H1 (cell line): ENCODE measurements around the gene NSL1. TPM values are rescaled to one million over a fixed set of nuclear protein-coding genes. Genes with fewer than 3 reads are reported as not detected.

Source experiments
- CTCF ChIA-PET: fragments of 300-600 bp; sonication (Branson Sonifier 250); formaldehyde crosslinking; loops from one replicate; lab custom pipeline; 2021; ENCODE audit not compliant: partially characterized antibody; lab: Charles Lee
- POLR2A ChIA-PET: fragments of 300-600 bp; sonication (Branson Sonifier 250); formaldehyde crosslinking; loops from one replicate; lab custom pipeline; 2021; ENCODE audit warnings: inconsistent platforms; ENCODE audit not compliant: partially characterized antibody; lab: Charles Lee
- DNase-seq, 2 experiments: peaks; one replicate each; pipeline versions ENCODE4 v3.0.0 to v3.0.0-alpha.2; 2010 to 2022; ENCODE audit warnings: low spot score in 2 of 2, low read depth in 1 of 2, mixed read lengths in 1 of 2
- FAIRE-seq: peaks from 2 replicates; lab custom pipeline; 2011; peaks lifted over from hg19 to GRCh38; lab: Jason Lieb, UNC
- H2AFZ ChIP-seq: 2 replicates; pipeline ENCODE4 v1.8.1; 2012; ENCODE audit warnings: low read length, inconsistent platforms
- H2AK5ac ChIP-seq: 2 replicates; pipeline ENCODE4 v1.6.1; 2013; ENCODE audit warnings: low read depth, low read length
- H2BK120ac ChIP-seq: replicated peaks from 2 replicates; pipeline ENCODE3; 2013; ENCODE audit warnings: low read depth, low read length, inconsistent platforms
- H2BK12ac ChIP-seq: 2 replicates; pipeline ENCODE4 v1.6.1; 2013; ENCODE audit warnings: low read depth, low read length
- H2BK15ac ChIP-seq: 2 replicates; pipeline ENCODE4 v1.6.1; 2013; ENCODE audit warnings: low read length
- H2BK20ac ChIP-seq: 2 replicates; pipeline ENCODE4 v1.6.1; 2013; ENCODE audit warnings: low read length
- H2BK5ac ChIP-seq: 2 replicates; pipeline ENCODE4 v1.6.1; 2013; ENCODE audit warnings: low read depth, low read length
- H3K14ac ChIP-seq: 2 replicates; pipeline ENCODE4 v1.6.1; 2013; ENCODE audit warnings: inconsistent platforms; ENCODE audit not compliant: insufficient read length
- H3K18ac ChIP-seq: 2 replicates; pipeline ENCODE4 v1.6.1; 2013; ENCODE audit warnings: low read length; ENCODE audit errors: extremely low read depth
- H3K23ac ChIP-seq: 2 replicates; pipeline ENCODE4 v1.6.1; 2013; ENCODE audit warnings: inconsistent platforms; ENCODE audit not compliant: insufficient read length
- H3K23me2 ChIP-seq: 2 replicates; pipeline ENCODE4 v1.6.1; 2013; ENCODE audit warnings: low read depth, low read length
- H3K27ac ChIP-seq: 2 replicates; pipeline ENCODE4 v1.6.1; 2011; ENCODE audit warnings: low read depth, low read length, inconsistent platforms
- H3K27me3 ChIP-seq, 4 experiments: replicated peaks in 1 of 4; 1 replicate in 1 of 4; 2 replicates in 3 of 4; pipeline versions ENCODE4 v1.6.1 to v1.8.1; 2011 to 2013; ENCODE audit warnings: low read length in 3 of 4, mild to moderate bottlenecking in 3 of 4, inconsistent platforms in 2 of 4, mixed read lengths in 2 of 4, moderate library complexity in 1 of 4; ENCODE audit not compliant: control insufficient read depth in 3 of 4, insufficient read depth in 3 of 4; ENCODE audit errors: extremely low read depth in 1 of 4
- H3K36me3 ChIP-seq, 4 experiments: 2 replicates each; pipeline versions ENCODE4 v1.6.1 to v1.8.1; 2011 to 2013; ENCODE audit warnings: mild to moderate bottlenecking in 4 of 4, low read length in 3 of 4, moderate library complexity in 2 of 4, control low read depth in 1 of 4, inconsistent platforms in 1 of 4; ENCODE audit not compliant: insufficient read depth in 4 of 4, control insufficient read depth in 2 of 4
- H3K4ac ChIP-seq: replicated peaks from 2 replicates; pipeline ENCODE3; 2013; ENCODE audit warnings: low read length, low read depth, mixed read lengths, inconsistent platforms; ENCODE audit not compliant: insufficient read length
- H3K4me1 ChIP-seq, 4 experiments: replicated peaks in 1 of 4; 1 replicate in 1 of 4; 2 replicates in 3 of 4; pipeline versions ENCODE4 v1.6.1 to v1.8.1; 2011 to 2013; ENCODE audit warnings: low read length in 3 of 4, inconsistent platforms in 2 of 4, mixed read lengths in 1 of 4; ENCODE audit not compliant: insufficient read depth in 4 of 4, control insufficient read depth in 3 of 4
- H3K4me2 ChIP-seq, 2 experiments: 2 replicates each; pipeline versions ENCODE4 v1.6.1 to v1.8.1; 2011 to 2013; ENCODE audit warnings: low read depth in 2 of 2, low read length in 2 of 2, control low read depth in 1 of 2, inconsistent platforms in 1 of 2, mild to moderate bottlenecking in 1 of 2; ENCODE audit not compliant: insufficient read depth in 1 of 2
- H3K4me3 ChIP-seq, 4 experiments: fragments of 200-600, 300-600 bp in 1 of 4; sonication (generic), shearing (Covaris generic), sonication (Bioruptor Twin) in 1 of 4; 2 replicates each; pipeline versions ENCODE4 v1.5.1 to v1.8.1; 2011 to 2016; ENCODE audit warnings: low read length in 4 of 4, low read depth in 3 of 4, control low read depth in 2 of 4, inconsistent platforms in 2 of 4, mild to moderate bottlenecking in 2 of 4, mixed read lengths in 1 of 4, moderate library complexity in 1 of 4; ENCODE audit not compliant: insufficient read depth in 2 of 4; ENCODE audit errors: extremely low read depth in 1 of 4
- H3K56ac ChIP-seq: replicated peaks from 2 replicates; pipeline ENCODE3; 2013; ENCODE audit warnings: low read depth, mild to moderate bottlenecking, mixed read lengths, low read length, inconsistent platforms; ENCODE audit not compliant: insufficient read length
- H3K79me1 ChIP-seq: 2 replicates; pipeline ENCODE4 v1.6.1; 2013; ENCODE audit warnings: low read depth, low read length, control low read depth
- H3K79me2 ChIP-seq, 2 experiments: 2 replicates each; pipeline versions ENCODE4 v1.6.1 to v1.8.1; 2012 to 2013; ENCODE audit warnings: low read length in 2 of 2, mild to moderate bottlenecking in 2 of 2, inconsistent platforms in 1 of 2; ENCODE audit not compliant: insufficient read depth in 2 of 2, control insufficient read depth in 1 of 2
- H3K9ac ChIP-seq, 4 experiments: replicated peaks in 1 of 4; 1 replicate in 1 of 4; 2 replicates in 3 of 4; pipeline versions ENCODE4 v1.6.1 to v1.8.1; 2011 to 2013; ENCODE audit warnings: low read depth in 3 of 4, low read length in 3 of 4, control low read depth in 2 of 4, mild to moderate bottlenecking in 2 of 4, moderate library complexity in 2 of 4, inconsistent platforms in 1 of 4; ENCODE audit errors: extremely low read depth in 1 of 4
- H3K9me3 ChIP-seq, 2 experiments: 2 replicates each; pipeline versions ENCODE4 v1.6.1 to v1.8.1; 2012 to 2013; ENCODE audit warnings: mild to moderate bottlenecking in 2 of 2, moderate library complexity in 2 of 2, control low read depth in 1 of 2, inconsistent platforms in 1 of 2, low read depth in 1 of 2, low read length in 1 of 2, mixed read lengths in 1 of 2; ENCODE audit not compliant: insufficient read depth in 2 of 2
- H4K20me1 ChIP-seq, 2 experiments: replicated peaks in 1 of 2; 2 replicates each; pipeline versions ENCODE3 to v1.8.1; 2011 to 2013; ENCODE audit warnings: inconsistent platforms in 2 of 2, low read length in 2 of 2, mild to moderate bottlenecking in 1 of 2; ENCODE audit not compliant: insufficient read depth in 2 of 2, control insufficient read depth in 1 of 2
- H4K5ac ChIP-seq: 2 replicates; pipeline ENCODE4 v1.6.1; 2013; ENCODE audit warnings: low read length, low read depth, mixed read lengths, inconsistent platforms; ENCODE audit not compliant: insufficient read length
- H4K8ac ChIP-seq: 2 replicates; pipeline ENCODE4 v1.8.0; 2013; ENCODE audit warnings: mild to moderate bottlenecking, moderate library complexity, low read length, inconsistent platforms; ENCODE audit not compliant: insufficient read depth; ENCODE audit errors: extremely low read depth
- H4K91ac ChIP-seq: replicated peaks from 2 replicates; pipeline ENCODE3; 2013; ENCODE audit warnings: low read length, mixed read lengths, inconsistent platforms; ENCODE audit not compliant: insufficient read length
- BCL11A ChIP-seq, 2 experiments: IDR thresholded peaks; one replicate each; pipeline ENCODE4 v1.6.1; 2011; ENCODE audit warnings: low read depth in 2 of 2, low read length in 2 of 2, mild to moderate bottlenecking in 2 of 2
- BRCA1 ChIP-seq: IDR thresholded peaks from 2 replicates; pipeline ENCODE4 v1.6.1; 2012; ENCODE audit warnings: low read depth, low read length, improper control_type of control experiment
- CHD1 ChIP-seq: IDR thresholded peaks from 2 replicates; pipeline ENCODE4 v1.6.1; 2012; ENCODE audit warnings: low read depth, low read length, improper control_type of control experiment
- EP300 ChIP-seq, 2 experiments: IDR thresholded peaks; 1 replicate in 1 of 2; 2 replicates in 1 of 2; pipeline ENCODE4 v1.6.1; 2011 to 2012; ENCODE audit warnings: low read depth in 2 of 2, low read length in 2 of 2, mild to moderate bottlenecking in 2 of 2, borderline replicate concordance in 1 of 2, inconsistent platforms in 1 of 2, moderate library complexity in 1 of 2
- EZH2 ChIP-seq: fragments of 200-600 bp; sonication (generic); IDR thresholded peaks from 2 replicates; pipeline ENCODE4 v1.7.1; 2012; ENCODE audit warnings: low read depth, mild to moderate bottlenecking, moderate library complexity, low read length, inconsistent platforms; ENCODE audit not compliant: severe bottlenecking
- GTF2F1 ChIP-seq: IDR thresholded peaks from 2 replicates; pipeline ENCODE4 v1.6.1; 2012; ENCODE audit warnings: low read depth, low read length, improper control_type of control experiment, borderline replicate concordance
- JUND ChIP-seq: IDR thresholded peaks from 2 replicates; pipeline ENCODE4 v1.6.1; 2011; ENCODE audit warnings: mild to moderate bottlenecking, improper control_type of control experiment, low read length
- KDM5A ChIP-seq: fragments of 200-600 bp; IDR thresholded peaks from 2 replicates; pipeline ENCODE4 v1.7.1; 2012; ENCODE audit warnings: mild to moderate bottlenecking, low read length, inconsistent platforms, mixed read lengths
- POLR2A ChIP-seq, 2 experiments: IDR thresholded peaks; 1 replicate in 1 of 2; 2 replicates in 1 of 2; pipeline ENCODE4 v1.6.1; 2011; ENCODE audit warnings: low read depth in 2 of 2, low read length in 2 of 2, mild to moderate bottlenecking in 2 of 2; ENCODE audit errors: control extremely low read depth in 1 of 2
- RNF2 ChIP-seq: fragments of 200-900, 300-1000 bp; sonication (generic); IDR thresholded peaks from 2 replicates; pipeline ENCODE4 v1.7.1; 2016; ENCODE audit warnings: borderline replicate concordance, low read depth, mild to moderate bottlenecking, antibody characterized with exemption, low read length; ENCODE audit not compliant: poor library complexity, severe bottlenecking; ENCODE audit errors: missing control alignments
- SP1 ChIP-seq: IDR thresholded peaks from 2 replicates; pipeline ENCODE4 v1.6.1; 2011; ENCODE audit warnings: low read depth, low read length
- TCF12 ChIP-seq: IDR thresholded peaks from 2 replicates; pipeline ENCODE4 v1.6.1; 2011; ENCODE audit warnings: low read depth, mild to moderate bottlenecking, low read length
- ZNF274 ChIP-seq: IDR thresholded peaks from 2 replicates; pipeline ENCODE4 v1.7.0; 2012; ENCODE audit warnings: low read length, borderline replicate concordance; ENCODE audit errors: extremely low read depth
- WGBS, 2 experiments: shearing (Covaris generic) in 1 of 2; methylation state at CpG; one replicate each; pipeline versions ENCODE4 v1.1.6 to v1.1.7; 2013 to 2015; ENCODE audit warnings: low lambda C conversion rate in 2 of 2, mixed read lengths in 2 of 2, inconsistent platforms in 1 of 2, low coverage in 1 of 2, missing lambda C conversion rate in 1 of 2; ENCODE audit not compliant: insufficient replicate concordance in 2 of 2, insufficient coverage in 1 of 2, insufficient read length in 1 of 2; ENCODE audit errors: extremely low coverage in 1 of 2, missing lambda C conversion rate in 1 of 2; 5-methylcytosine and 5-hydroxymethylcytosine counted together
- polyA plus RNA-seq, 7 experiments: library from polyadenylated mRNA; depleted of rRNA in 3 of 7; stranded (reverse) in 5 of 7; unstranded in 2 of 7; fragments of >200 nt in 5 of 7; fragments of 200-250 nt in 2 of 7; gene quantifications; 1 replicate in 5 of 7; 2 replicates in 1 of 7; 4 replicates in 1 of 7; pipeline versions ENCODE4 v1.2.1 to v1.2.3, GENCODE V29; 2011 to 2013; ENCODE audit warnings: missing spikeins in 2 of 7, mixed read lengths in 2 of 7
- total RNA-seq: library from RNA; stranded (reverse); fragmentation: NEBNext Ultra II Directional; extraction: Animal tissue kit (Norgen Biotek cat#: 25700); gene quantifications from 2 replicates; pipeline ENCODE4 v1.2.1, GENCODE V29; 2021

The NSL1 gene
- total and polyA plus RNA-seq, 2 of the 8 experiments (the other 6 are each of a cell fraction or from before 2014, with no cell fraction given): 25.4 to 51.7 TPM

DNA sequence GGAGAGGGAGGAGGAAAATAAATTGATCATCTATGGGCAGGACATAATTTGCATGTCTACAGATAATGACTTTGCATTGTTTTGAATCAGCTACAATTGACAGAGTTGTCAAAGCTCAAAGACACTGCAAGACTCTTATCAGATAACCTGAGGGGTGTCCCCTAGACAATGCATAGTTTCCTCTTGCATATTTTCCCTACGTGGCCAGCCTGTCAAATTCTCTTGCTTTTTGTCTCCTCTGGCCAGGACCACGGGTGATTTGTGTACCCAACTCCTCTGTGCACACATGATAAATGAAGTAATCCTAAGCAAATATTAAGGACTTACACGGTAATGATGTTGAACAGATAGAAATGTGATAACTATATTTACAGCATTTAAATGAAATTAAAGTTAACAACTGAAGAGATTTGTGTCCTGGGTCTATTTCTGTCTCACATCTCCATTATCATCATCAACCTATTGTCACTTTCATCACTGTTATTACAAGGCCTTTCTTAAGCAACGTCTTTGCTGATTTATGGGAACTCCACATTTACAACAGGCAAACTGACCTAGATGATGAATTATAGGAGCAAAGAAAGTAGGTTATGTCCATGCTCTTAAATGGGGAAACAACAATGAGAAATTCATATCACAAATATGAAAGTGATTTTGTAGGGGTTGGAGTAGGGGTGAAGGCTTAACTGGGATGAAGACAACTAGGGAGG is 110.7 kb downstream of the NSL1 start:
- FAIRE-seq: no peak
- H4K20me1 ChIP-seq: no peaks in the 10 kb centered on the region
- TF ChIP-seq JUND: no peak
- TF ChIP-seq EP300 (IDR thresholded peaks at IDR 0.05; ENCODE audit: borderline replicate concordance in 1 of 2, low read depth in 2 of 2, low read length in 2 of 2): no peak
- TF ChIP-seq TCF12: no peak
- no peak for TF ChIP-seq SP1
- TF ChIP-seq RNF2: no peak
- TF ChIP-seq BRCA1: no peak
- TF ChIP-seq KDM5A: no peak
- TF ChIP-seq EZH2: no peak
- TF ChIP-seq GTF2F1: no peak
- no peak for TF ChIP-seq ZNF274
- TF ChIP-seq BCL11A (IDR thresholded peaks at IDR 0.05; ENCODE audit: low read depth in 2 of 2, low read length in 2 of 2): no peak
- no peak for TF ChIP-seq POLR2A (IDR thresholded peaks at IDR 0.05; ENCODE audit: control extremely low read depth in 1 of 2, low read depth in 2 of 2, low read length in 2 of 2)
- no peak for TF ChIP-seq CHD1

More for the DNA sequence above, 110.7 kb downstream of the NSL1 start:
- Histone ChIP-seq H3K14ac (no peak overlapping the region), H3K4me2 (no peak overlapping the region), H2AK5ac (no peak overlapping the region), H3K9me3 (no peaks in the 10 kb centered on the region), H3K27ac (no peak overlapping the region), H3K18ac (no peak overlapping the region), H3K79me1 (no peaks in the 10 kb centered on the region), H4K5ac (no peak overlapping the region), H3K56ac (no peak overlapping the region), H3K4me1 (no peaks in the 10 kb centered on the region; a peak in 2 of 7 replicates), H2BK120ac (no peak overlapping the region), H2BK5ac (no peak overlapping the region), H4K8ac (no peak overlapping the region), H4K91ac (no peak overlapping the region), H3K23me2 (no peaks in the 10 kb centered on the region), H2AFZ (no peak overlapping the region), H3K79me2 (no peaks in the 10 kb centered on the region), H3K9ac (no peak overlapping the region), H3K4me3 (no peak overlapping the region), H3K4ac (no peak overlapping the region), H2BK20ac (no peak overlapping the region), H2BK12ac (no peak overlapping the region), H3K27me3 (peaks cover 0 to 2% (median 0%) of the 10 kb centered on the region in 4 experiments; a peak in 1 of 7 replicates), H2BK15ac (no peak overlapping the region), H3K23ac (no peak overlapping the region), H3K36me3 (no peaks in the 10 kb centered on the region)
- ChIA-PET POLR2A (interaction anchor here (0.8 kb wide), 1 partner anchor 111 kb away, joined by 3 read pairs; the partner anchor contains the start of genes NSL1 and TATDN3), CTCF (interaction anchor here (0.7 to 1.1 kb wide), 3 partner anchors 29 to 223 kb away, joined by 3 to 4 read pairs (median 4); no protein-coding TSS in a partner anchor)
- 82% methylated on average over 4 of the region's 4 CpGs; no CpG with 5 or more reads in 1 of the 2 experiments for WGBS, 2 experiments
- no peak for DNase-seq
